Naive B cell (primary cell): Measurements from ENCODE around the gene IDI1. TPM values are rescaled to one million over a fixed set of nuclear protein-coding genes. Genes with fewer than 3 reads are reported as not detected.
"Not testable (repeated sequence)": the region's sequence is repeated elsewhere in the genome, so short reads cannot be mapped to it uniquely, and the experiment has no call there.

Source experiments
- ATAC-seq, 2 donors: fragments of 150-1000 bp; cut with Tn5 transposase; 2 replicates each; pipeline ENCODE4 v1.10.0; 2021; ENCODE audit warnings: low read depth in 2 of 2, mild to moderate bottlenecking in 2 of 2, moderate library complexity in 2 of 2
- DNase-seq: peaks from one replicate; pipeline ENCODE4 v3.0.0; 2022
- H3K27ac Mint-ChIP-seq, 6 donors: one replicate each; pipeline ENCODE4 v1.8.0; 2020 to 2022; ENCODE audit warnings: mild to moderate bottlenecking in 6 of 6, mixed read lengths in 6 of 6, moderate library complexity in 5 of 6, inconsistent platforms in 2 of 6
- H3K27me3 Mint-ChIP-seq, 3 donors: one replicate each; pipeline ENCODE4 v1.8.0; 2021 to 2022; ENCODE audit warnings: mixed read lengths in 3 of 3, mild to moderate bottlenecking in 1 of 3
- H3K36me3 Mint-ChIP-seq, 2 donors: one replicate each; pipeline ENCODE4 v1.8.0; 2020 to 2022; ENCODE audit warnings: mixed read lengths in 2 of 2, inconsistent platforms in 1 of 2, mild to moderate bottlenecking in 1 of 2
- H3K4me1 Mint-ChIP-seq, 3 donors: one replicate each; pipeline ENCODE4 v1.8.0; 2020 to 2022; ENCODE audit warnings: mixed read lengths in 3 of 3, inconsistent platforms in 1 of 3, mild to moderate bottlenecking in 1 of 3, moderate library complexity in 1 of 3
- H3K4me3 Mint-ChIP-seq, 8 donors: one replicate each; pipeline ENCODE4 v1.8.0; 2020 to 2022; ENCODE audit warnings: mild to moderate bottlenecking in 8 of 8, mixed read lengths in 8 of 8, moderate library complexity in 8 of 8, inconsistent platforms in 2 of 8
- H3K9me3 Mint-ChIP-seq, 7 donors: one replicate each; pipeline ENCODE4 v1.8.0; 2020 to 2022; ENCODE audit warnings: mixed read lengths in 7 of 7, mild to moderate bottlenecking in 5 of 7, inconsistent platforms in 2 of 7, moderate library complexity in 1 of 7
- polyA plus RNA-seq, 6 donors: library from polyadenylated mRNA; unstranded; fragments of 300-500 nt; fragmentation: Illumina TruSeq; gene quantifications; one replicate each; pipeline ENCODE4 v1.2.3, GENCODE V29; 2021; ENCODE audit warnings: low read depth in 6 of 6

The IDI1 gene
- polyA plus RNA-seq, 6 donors from 2014 or later, result 71.1 to 82.0 (median 74.5) TPM

DNA sequence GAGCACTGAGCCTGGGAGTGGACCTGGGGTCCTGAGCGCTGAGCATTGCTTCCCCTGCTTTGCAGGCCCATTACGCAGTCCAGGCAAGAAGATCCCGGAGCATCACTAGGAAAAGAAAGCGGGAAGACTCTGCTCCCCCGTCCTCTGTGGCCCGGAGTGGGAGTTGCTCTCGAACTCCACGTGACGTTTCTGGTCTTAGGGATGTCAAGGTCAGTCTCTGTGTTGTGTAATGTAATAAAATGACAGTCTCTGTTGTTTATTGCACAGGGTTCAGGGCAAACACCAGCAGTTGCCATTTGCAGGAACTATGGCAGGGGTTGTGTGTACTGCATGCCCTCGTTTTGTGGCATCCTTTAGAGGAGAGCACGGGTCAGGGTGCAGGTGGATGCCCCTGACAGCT is 33.2 kb downstream of the IDI1 start:
- DNase-seq (no peak), ATAC-seq (no peak)
- peaks cover 39 to 42% of the 10 kb centered on the region in 2 donors for H3K36me3 Mint-ChIP-seq
- H3K27ac Mint-ChIP-seq, result no peak overlapping the region
- H3K27me3 Mint-ChIP-seq, result no peaks in the 10 kb centered on the region
- H3K4me3 Mint-ChIP-seq, result no peak overlapping the region
- no peaks in the 10 kb centered on the region for H3K9me3 Mint-ChIP-seq
- H3K4me1 Mint-ChIP-seq, result peaks cover 0 to 7% (median 6%) of the 10 kb centered on the region in 3 donors

DNA sequence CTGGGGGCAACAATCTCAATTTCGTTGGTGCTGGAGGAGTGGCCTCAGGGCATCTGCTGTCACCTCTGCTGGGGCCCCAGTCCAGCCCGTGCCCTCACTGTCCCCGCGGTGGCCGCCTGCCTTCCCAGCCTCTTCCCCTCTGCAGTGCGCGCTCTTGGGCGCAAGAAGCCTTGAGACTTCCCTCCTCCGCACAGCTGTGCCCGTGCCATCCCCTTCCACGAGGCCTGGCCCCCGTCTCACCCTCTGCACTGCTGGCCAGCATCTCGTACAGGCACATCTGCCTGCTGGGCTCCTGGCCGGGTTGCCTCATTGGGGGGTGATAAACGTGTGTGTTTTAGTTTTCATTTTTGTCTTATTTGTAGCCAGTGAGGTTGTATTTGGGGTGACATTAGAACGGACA is 37.2 kb downstream of the IDI1 start:
- Mint-ChIP-seq H3K36me3 (peaks cover 38 to 51% of the 10 kb centered on the region in 2 donors), H3K9me3 (no peaks in the 10 kb centered on the region), H3K27me3 (no peaks in the 10 kb centered on the region), H3K4me3 (no peak overlapping the region), H3K4me1 (peaks cover 0 to 11% (median 6%) of the 10 kb centered on the region in 3 donors), H3K27ac (peak overlapping the region in 1 of 6 donors; percentile 15)
- DNase-seq (no peak), ATAC-seq (no peak)

DNA sequence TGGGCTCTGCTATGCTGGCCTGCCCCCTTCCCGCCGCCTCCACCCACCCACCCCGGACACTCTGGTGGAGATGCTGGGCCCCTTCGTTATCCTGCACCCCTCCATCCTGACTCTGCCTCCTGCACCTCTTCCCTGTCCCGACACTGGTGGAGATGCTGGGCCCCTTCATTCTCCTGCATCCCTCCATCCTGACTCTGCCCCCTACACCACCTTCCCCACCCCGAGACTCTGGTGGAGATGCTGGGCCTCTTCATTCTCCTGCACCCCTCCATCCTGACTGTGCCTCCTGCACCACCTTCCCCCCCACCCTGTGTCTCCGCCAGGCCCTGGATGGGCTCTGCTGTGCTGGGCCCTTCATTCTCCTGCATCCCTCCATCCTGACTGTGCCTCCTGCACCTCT is 38.2 kb downstream of the IDI1 start:
- DNase-seq (no peak), ATAC-seq (no peak)
- Mint-ChIP-seq H3K36me3 (peaks cover 42 to 49% of the 10 kb centered on the region in 2 donors), H3K27me3 (no peaks in the 10 kb centered on the region), H3K27ac (peak overlapping the region in 1 of 6 donors; percentile 15), H3K4me1 (peaks cover 0 to 11% (median 6%) of the 10 kb centered on the region in 3 donors), H3K4me3 (no peak overlapping the region), H3K9me3 (no peaks in the 10 kb centered on the region)

DNA sequence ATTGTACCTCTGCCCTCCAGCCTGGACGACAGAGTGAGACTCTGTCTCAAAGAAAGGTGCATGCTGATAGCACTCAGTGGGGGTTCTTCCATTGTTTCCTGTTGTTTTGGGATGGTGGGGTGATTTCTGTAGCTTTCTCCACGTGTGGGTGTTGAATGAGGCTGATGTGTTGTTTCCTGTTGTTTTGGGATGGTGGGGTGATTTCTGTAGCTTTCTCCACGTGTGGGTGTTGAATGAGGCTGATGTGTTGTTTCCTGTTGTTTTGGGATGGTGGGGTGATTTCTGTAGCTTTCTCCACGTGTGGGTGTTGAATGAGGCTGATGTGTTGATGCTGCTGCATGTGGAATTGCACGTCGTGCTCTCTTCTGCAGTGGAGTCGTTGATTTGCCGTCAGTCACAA is 39.0 kb downstream of the IDI1 start:
- H3K4me1 Mint-ChIP-seq, result peaks cover 0 to 11% (median 6%) of the 10 kb centered on the region in 3 donors
- peak overlapping the region in 1 of 6 donors; percentile 67 for H3K27ac Mint-ChIP-seq
- H3K27me3 Mint-ChIP-seq, H3K9me3 Mint-ChIP-seq, H3K4me3 Mint-ChIP-seq, DNase-seq, ATAC-seq: not testable (repeated sequence)
- peaks cover 47 to 49% of the 10 kb centered on the region in 2 donors for H3K36me3 Mint-ChIP-seq

DNA sequence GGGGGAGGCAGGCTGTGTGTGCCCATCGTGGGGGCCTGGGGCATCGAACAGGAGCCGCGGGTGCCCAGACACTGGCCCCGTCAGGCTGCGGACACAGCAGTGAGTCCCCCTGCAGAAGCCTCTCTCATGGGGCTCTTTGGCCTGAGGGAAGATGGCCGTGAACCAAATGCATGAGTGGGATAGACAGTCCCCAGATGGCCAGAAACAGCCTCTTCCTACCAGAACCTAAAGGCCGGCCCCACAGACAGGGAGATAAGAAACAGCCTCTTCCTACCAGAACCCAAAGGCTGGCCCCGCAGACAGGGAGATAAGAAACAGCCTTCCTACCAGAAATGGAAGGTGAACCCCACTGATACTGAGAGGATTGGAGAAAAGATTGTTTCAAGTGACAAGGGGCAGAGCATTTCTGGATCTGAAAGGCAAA is 39.8 kb downstream of the IDI1 start:
- DNase-seq (no peak), ATAC-seq (no peak)
- H3K9me3 Mint-ChIP-seq, result no peaks in the 10 kb centered on the region
- H3K27ac Mint-ChIP-seq, result peak overlapping the region in 1 of 6 donors; percentile 51
- H3K27me3 Mint-ChIP-seq, result no peaks in the 10 kb centered on the region
- peaks cover 0 to 11% (median 6%) of the 10 kb centered on the region in 3 donors for H3K4me1 Mint-ChIP-seq
- H3K36me3 Mint-ChIP-seq, result peaks cover 45% of the 10 kb centered on the region in 2 donors
- no peak overlapping the region for H3K4me3 Mint-ChIP-seq

DNA sequence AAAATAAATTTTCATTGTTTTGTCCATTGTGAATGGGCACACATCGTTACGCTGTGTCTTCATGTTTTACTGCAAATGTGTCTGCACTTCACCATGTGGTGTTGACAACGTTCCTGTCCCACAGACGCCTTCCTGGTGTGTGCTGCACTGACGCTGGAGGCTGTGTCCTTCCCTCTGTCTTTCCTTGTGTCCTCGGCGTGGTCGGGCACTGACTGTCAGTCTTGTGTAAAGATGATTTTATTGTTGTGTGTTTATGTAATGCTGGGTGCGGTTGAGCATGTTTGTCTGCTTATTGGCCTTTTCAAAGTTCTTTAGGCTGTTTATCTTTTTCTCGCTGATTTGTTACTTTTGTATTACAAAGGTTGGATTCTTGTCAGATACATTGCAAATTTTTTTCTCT is 41.3 kb downstream of the IDI1 start:
- no peak for ATAC-seq
- Mint-ChIP-seq H3K27ac (peak overlapping the region in 2 of 6 donors; percentile 39 to 54), H3K36me3 (peaks cover 49 to 55% of the 10 kb centered on the region in 2 donors), H3K4me1 (peaks cover 0 to 12% (median 11%) of the 10 kb centered on the region in 3 donors), H3K4me3 (no peak overlapping the region), H3K9me3 (peaks cover 4 to 12% (median 6%) of the 10 kb centered on the region in 7 donors), H3K27me3 (no peaks in the 10 kb centered on the region)
- no peak for DNase-seq

DNA sequence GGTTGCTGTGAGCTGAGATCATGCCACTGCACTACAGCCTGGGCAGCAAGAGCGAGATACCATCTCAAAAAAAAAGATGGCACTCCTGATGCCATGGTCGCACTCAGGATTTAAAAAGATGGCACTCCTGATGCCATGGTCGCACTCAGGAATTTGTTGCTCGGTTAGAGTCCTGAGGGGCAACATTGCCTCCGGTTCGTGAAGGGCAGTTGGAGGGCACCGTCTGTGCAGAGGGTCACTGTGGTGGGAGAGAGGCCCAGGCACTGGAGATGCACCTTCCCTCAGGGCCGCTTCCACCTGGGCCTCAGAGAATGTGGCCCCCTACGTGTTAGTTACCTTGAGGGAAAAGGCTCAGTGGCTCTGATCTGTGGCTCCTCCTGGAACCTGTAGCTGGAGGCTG is 42.3 kb downstream of the IDI1 start:
- peaks cover 4 to 18% (median 15%) of the 10 kb centered on the region in 7 donors for H3K9me3 Mint-ChIP-seq
- H3K36me3 Mint-ChIP-seq, result peaks cover 51 to 57% of the 10 kb centered on the region in 2 donors
- H3K27ac Mint-ChIP-seq, result no peak overlapping the region
- H3K4me1 Mint-ChIP-seq, result peaks cover 0 to 12% (median 11%) of the 10 kb centered on the region in 3 donors
- no peak overlapping the region for H3K4me3 Mint-ChIP-seq
- H3K27me3 Mint-ChIP-seq, result no peaks in the 10 kb centered on the region
- no peak for DNase-seq
- ATAC-seq, result no peak

DNA sequence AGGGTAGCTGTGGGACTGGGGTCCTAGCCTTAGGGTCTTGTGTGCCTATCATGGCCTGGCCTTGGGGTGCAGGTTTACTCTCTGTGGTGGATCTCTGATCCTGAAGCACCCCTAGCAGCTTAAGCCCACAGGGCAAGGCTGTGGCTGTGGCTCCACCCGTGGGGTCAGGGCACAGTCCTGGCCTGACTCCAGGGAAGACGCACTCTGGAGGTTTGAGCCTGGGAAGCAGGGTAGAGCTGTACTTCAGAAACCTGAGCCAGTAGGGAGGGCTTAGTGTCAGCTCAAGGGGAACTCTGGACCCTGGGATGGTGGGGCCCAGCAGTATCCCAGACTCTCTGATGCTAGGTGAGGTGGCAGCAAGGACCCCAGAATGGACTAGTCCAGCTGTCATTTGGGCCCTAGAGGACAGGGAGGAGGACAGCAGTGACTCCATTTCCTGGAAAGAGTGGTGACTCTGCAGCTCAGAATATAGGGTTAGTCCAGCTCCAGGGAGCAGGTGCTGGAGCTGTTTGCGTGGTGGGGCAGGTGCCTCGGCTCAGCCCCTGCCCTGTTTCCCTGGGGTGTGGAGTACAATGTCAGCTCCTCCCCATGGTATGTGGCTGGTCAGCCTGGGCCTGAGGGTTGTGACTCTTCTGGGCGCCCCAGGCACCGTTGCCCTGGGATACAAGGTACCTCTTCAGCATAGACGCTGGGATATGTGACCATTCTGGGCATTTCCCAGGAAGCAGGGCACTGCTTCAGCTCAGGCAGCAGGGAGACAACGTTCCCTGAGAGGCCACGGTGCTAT is 44.8 kb downstream of the IDI1 start:
- Mint-ChIP-seq H3K36me3 (peaks cover 54 to 61% of the 10 kb centered on the region in 2 donors), H3K27ac (no peak overlapping the region), H3K4me1 (peaks cover 0 to 8% (median 6%) of the 10 kb centered on the region in 3 donors), H3K4me3 (peak overlapping the region in 1 of 8 donors; percentile 59), H3K27me3 (no peaks in the 10 kb centered on the region), H3K9me3 (peaks cover 4 to 23% (median 16%) of the 10 kb centered on the region in 7 donors)
- DNase-seq (no peak), ATAC-seq (no peak)

DNA sequence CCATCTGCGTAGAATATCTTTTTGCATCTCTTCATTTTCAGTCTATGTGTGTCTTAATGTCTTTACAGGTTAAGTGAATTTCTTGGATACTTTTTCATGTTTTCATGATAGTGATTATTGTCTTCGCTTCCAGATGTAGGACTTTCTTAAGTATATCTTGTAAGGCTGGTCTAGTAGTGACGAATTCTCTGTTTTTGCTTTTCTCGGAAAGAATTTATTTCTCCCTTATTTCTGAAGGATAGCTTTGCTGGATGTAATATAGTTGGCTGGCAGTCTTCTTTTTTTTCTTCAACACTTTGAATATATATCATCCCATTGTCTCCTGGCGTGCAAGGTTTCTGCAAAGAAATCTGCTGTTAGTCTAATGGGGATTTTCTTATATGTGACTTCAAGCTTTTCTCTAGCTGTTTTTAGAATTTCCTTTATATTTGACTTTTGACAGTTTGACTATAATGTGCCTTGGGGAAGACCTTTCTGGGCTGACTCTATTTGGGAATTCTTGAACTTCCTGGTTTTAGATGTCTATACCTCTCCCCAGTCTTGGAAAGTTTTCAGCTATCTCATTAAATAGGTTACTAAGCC is 46.4 kb downstream of the IDI1 start:
- Mint-ChIP-seq H3K27ac (no peak overlapping the region), H3K4me3 (no peak overlapping the region), H3K36me3 (peaks cover 38 to 58% of the 10 kb centered on the region in 2 donors), H3K27me3 (no peaks in the 10 kb centered on the region), H3K4me1 (peaks cover 0 to 6% (median 4%) of the 10 kb centered on the region in 3 donors), H3K9me3 (peaks cover 4 to 23% (median 16%) of the 10 kb centered on the region in 7 donors)
- no peak for ATAC-seq
- no peak for DNase-seq

DNA sequence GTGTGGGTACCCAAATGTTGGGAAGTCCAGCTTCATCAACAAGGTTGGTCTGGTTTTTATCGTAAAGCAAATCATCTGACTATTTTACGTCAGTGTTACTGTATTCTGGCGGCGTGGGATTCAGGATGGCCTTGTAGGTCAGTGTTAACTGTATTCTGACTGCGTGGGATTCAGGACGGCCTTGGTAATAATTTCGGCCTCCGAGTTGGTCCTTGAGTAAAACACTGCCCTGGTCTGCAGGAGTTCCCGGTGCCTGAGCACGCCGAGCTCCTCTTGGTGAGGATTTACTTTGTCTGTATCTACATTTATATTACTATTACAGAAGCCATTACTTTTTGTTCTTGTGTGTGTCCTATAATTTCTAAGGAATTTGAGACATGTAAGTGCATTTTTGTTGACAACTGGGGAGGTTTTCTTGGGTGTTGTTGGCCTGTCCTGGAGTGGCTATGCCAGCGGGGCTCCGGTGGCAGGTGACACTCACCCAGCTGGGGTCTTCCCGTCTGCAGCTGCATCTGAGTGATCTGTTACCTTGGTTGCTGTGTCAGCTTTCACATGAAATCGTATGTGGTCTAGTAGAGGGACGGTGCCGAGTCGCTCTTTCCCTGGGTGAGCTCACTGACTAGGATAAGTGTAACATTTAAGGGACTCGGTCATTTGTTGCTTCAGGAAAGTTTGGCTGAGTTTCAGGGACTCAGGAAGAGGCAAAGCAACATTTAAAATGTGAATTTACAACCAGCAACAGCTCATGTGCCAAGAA is 51.5 kb downstream of the IDI1 start:
- H3K4me1 Mint-ChIP-seq, result peaks cover 3 to 18% (median 11%) of the 10 kb centered on the region in 3 donors
- DNase-seq (no peak), ATAC-seq (no peak)
- H3K36me3 Mint-ChIP-seq, result peaks cover 36 to 45% of the 10 kb centered on the region in 2 donors
- H3K9me3 Mint-ChIP-seq, result peaks cover 0 to 13% (median 4%) of the 10 kb centered on the region in 7 donors
- H3K27ac Mint-ChIP-seq, result peak overlapping the region in 4 of 6 donors; percentile 11 to 47 (median 38)
- H3K27me3 Mint-ChIP-seq, result no peaks in the 10 kb centered on the region
- H3K4me3 Mint-ChIP-seq, result no peak overlapping the region

DNA sequence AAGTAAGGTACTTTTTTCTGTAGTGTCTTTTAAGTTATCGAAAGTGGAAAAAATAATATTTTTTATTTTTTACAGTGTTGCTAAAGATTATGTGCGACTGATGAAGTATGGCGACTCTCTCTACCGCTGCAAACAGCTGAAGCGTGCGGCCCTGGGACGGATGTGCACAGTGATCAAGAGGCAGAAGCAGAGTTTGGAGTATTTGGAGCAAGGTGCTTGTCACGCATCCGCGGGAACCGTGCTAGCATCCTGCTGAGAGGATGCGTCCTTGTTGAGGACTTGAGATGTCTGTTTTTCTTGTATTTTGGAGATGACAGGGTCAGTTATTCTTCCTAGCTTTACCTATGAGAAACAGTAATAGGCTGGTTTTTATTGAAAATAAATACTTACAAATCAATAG is 52.9 kb downstream of the IDI1 start:
- no peak for ATAC-seq
- H3K4me1 Mint-ChIP-seq, result peaks cover 6 to 15% (median 14%) of the 10 kb centered on the region in 3 donors
- peaks cover 0 to under 1% (median 0%) of the 10 kb centered on the region in 7 donors for H3K9me3 Mint-ChIP-seq
- peaks cover 23 to 38% of the 10 kb centered on the region in 2 donors for H3K36me3 Mint-ChIP-seq
- H3K4me3 Mint-ChIP-seq, result no peak overlapping the region
- DNase-seq, result no peak
- no peaks in the 10 kb centered on the region for H3K27me3 Mint-ChIP-seq
- H3K27ac Mint-ChIP-seq, result peak overlapping the region in 1 of 6 donors; percentile 32

DNA sequence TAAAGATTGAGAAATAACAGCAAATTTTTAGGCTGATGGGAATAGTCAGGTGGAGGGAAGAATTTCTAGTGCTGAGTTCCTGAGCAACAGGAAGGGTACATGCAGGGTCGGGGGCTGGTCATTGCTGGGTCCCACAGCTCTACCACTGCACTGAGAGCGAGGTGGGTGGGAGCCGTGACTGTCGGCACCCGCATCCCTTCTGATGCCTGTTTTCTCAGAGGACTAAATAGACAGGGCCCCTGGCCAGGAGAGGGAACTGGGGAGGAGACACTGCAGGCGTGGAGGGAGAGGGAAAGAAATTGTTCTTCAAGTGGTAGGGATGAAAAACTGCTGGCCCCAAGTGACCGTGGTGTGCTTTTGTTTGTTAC is 53.4 kb downstream of the IDI1 start:
- peaks cover 18 to 38% of the 10 kb centered on the region in 2 donors for H3K36me3 Mint-ChIP-seq
- H3K9me3 Mint-ChIP-seq, result no peaks in the 10 kb centered on the region
- DNase-seq (no peak), ATAC-seq (no peak)
- peaks cover 11 to 19% (median 17%) of the 10 kb centered on the region in 3 donors for H3K4me1 Mint-ChIP-seq
- no peak overlapping the region for H3K4me3 Mint-ChIP-seq
- H3K27me3 Mint-ChIP-seq, result no peaks in the 10 kb centered on the region
- H3K27ac Mint-ChIP-seq, result peak overlapping the region in 2 of 6 donors; percentile 32 to 72

DNA sequence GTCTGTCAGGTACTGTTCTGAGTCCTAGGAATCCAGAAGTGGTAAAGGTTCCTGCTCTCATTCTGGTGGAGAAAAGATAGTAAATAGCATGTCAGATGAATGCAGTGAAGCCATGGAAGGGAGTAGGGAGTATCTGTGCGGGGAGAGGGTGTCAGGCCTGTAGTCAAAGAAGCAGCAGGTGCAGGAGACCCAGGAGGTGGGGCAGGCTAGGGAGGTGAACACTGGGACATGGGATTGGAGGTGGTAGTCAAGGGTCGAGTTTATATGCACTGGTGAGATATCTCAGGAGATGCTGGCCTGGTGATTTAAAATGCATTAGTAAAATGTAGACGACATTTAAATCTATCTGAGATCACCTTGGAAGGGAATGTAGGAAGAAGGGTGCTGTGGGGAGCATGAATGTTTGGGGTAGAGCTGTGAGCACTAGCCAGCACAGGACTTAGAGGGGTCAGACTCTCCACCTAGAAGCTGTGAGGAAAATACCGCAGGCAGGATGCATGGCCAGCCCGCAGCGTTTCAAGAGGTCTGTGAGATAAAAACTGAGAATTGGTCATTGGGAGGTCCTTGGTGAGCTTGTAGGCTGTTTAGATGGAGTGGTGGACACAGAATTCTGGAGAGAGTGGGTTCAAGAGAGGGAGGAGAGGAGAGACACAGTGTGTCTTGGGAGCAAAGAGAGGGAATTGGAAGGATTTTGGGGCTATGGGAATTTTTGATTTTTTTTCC is 53.9 kb downstream of the IDI1 start:
- H3K4me3 Mint-ChIP-seq, result no peak overlapping the region
- peaks cover 17 to 37% of the 10 kb centered on the region in 2 donors for H3K36me3 Mint-ChIP-seq
- peaks cover 17 to 24% (median 20%) of the 10 kb centered on the region in 3 donors for H3K4me1 Mint-ChIP-seq

More for the DNA sequence above, 53.9 kb downstream of the IDI1 start:
- Mint-ChIP-seq H3K27me3 (no peaks in the 10 kb centered on the region), H3K9me3 (no peaks in the 10 kb centered on the region), H3K27ac (peak overlapping the region in 4 of 6 donors; percentile 32 to 72 (median 54))
- DNase-seq (no peak), ATAC-seq (no peak)
